HEK293T (cell line): Measurements from ENCODE around the gene MAGI2.

Experiments
- BHLHE40 ChIP-seq: fragments of 450-650 bp; IDR thresholded peaks from 2 replicates; pipeline ENCODE4 v1.6.1; 2016; ENCODE audit warnings: mild to moderate bottlenecking, moderate library complexity, borderline replicate concordance
- FOXA1 ChIP-seq: fragments of 450-650 bp; IDR thresholded peaks from 2 replicates; pipeline ENCODE4 v1.6.1; 2016; ENCODE audit warnings: mild to moderate bottlenecking
- FOXM1 ChIP-seq: fragments of 450-650 bp; IDR thresholded peaks from 2 replicates; pipeline ENCODE4 v1.6.1; 2017; ENCODE audit warnings: mild to moderate bottlenecking, borderline replicate concordance
- HDGF ChIP-seq: fragments of 450-650 bp; IDR thresholded peaks from 2 replicates; pipeline ENCODE4 v1.6.1; 2017; ENCODE audit warnings: antibody characterized with exemption, borderline replicate concordance
- SUZ12 ChIP-seq: fragments of 450-650 bp; IDR thresholded peaks from 2 replicates; pipeline ENCODE4 v1.6.1; 2016; ENCODE audit warnings: mild to moderate bottlenecking

GRCh38 chr7:78638364-78638763 is 815.1 kb downstream of the MAGI2 start:
- TF ChIP-seq BHLHE40 (no peak), HDGF (no peak), SUZ12 (no peak), FOXM1 (no peak), FOXA1 (no peak)
